ENCODE results near the gene CHD1. TPM values are rescaled to one million over a fixed set of nuclear protein-coding genes. Genes with fewer than 3 reads are reported as not detected.

The CHD1 gene
- total and polyA plus RNA-seq, 2 donors = 55.7 to 170 TPM

- DNase-seq (ENCODE audit: low read depth in 6 of 9, low spot score in 9 of 9) = no peak
- no peak overlapping the region for H3K4me3 ChIP-seq (ENCODE audit: low read length in 2 of 2)
- peak overlapping the region in 1 of 2 donors; percentile 26 for H3K27ac ChIP-seq (ENCODE audit: low read depth in 1 of 2, low read length in 1 of 2)
- H3K4me1 ChIP-seq (ENCODE audit: control insufficient read depth in 2 of 2, insufficient read depth in 2 of 2, low read length in 2 of 2) = peaks cover 6 to 20% of the 10 kb centered on the region in 2 donors
- H3K36me3 ChIP-seq (ENCODE audit: control insufficient read depth in 2 of 2, insufficient read depth in 2 of 2, low read length in 1 of 2) = peaks cover 18 to 71% of the 10 kb centered on the region in 2 donors
- H3K27me3 ChIP-seq (ENCODE audit: control insufficient read depth in 2 of 2, insufficient read depth in 1 of 2, low read length in 1 of 2) = no peaks in the 10 kb centered on the region
- H3K9me3 ChIP-seq (ENCODE audit: control insufficient read depth in 2 of 2, insufficient read depth in 1 of 2, low read length in 1 of 2) = no peaks in the 10 kb centered on the region
Observed at GRCh38 chr5:98913911-98914310, 14.9 kb downstream of the CHD1 start.

- no peak for DNase-seq (ENCODE audit: low read depth in 6 of 9, low spot score in 9 of 9)
- Histone ChIP-seq H3K27ac (ENCODE audit: low read depth in 1 of 2, low read length in 1 of 2) (peak overlapping the region; percentile 33 to 52), H3K27me3 (ENCODE audit: control insufficient read depth in 2 of 2, insufficient read depth in 1 of 2, low read length in 1 of 2) (no peaks in the 10 kb centered on the region), H3K36me3 (ENCODE audit: control insufficient read depth in 2 of 2, insufficient read depth in 2 of 2, low read length in 1 of 2) (peaks cover 13 to 66% of the 10 kb centered on the region in 2 donors), H3K9me3 (ENCODE audit: control insufficient read depth in 2 of 2, insufficient read depth in 1 of 2, low read length in 1 of 2) (no peaks in the 10 kb centered on the region), H3K4me3 (ENCODE audit: low read length in 2 of 2) (no peak overlapping the region), H3K4me1 (ENCODE audit: control insufficient read depth in 2 of 2, insufficient read depth in 2 of 2, low read length in 2 of 2) (peaks cover 6 to 18% of the 10 kb centered on the region in 2 donors)
- WGBS = 89% methylated on average over 5 of the region's 5 CpGs
Observed at GRCh38 chr5:98911280-98912040, 17.3 kb downstream of the CHD1 start.

- no peak overlapping the region for H3K27ac ChIP-seq (ENCODE audit: low read depth in 1 of 2, low read length in 1 of 2)
- 94% methylated on average over 2 of the region's 2 CpGs for WGBS
- no peak overlapping the region for H3K4me3 ChIP-seq (ENCODE audit: low read length in 2 of 2)
- H3K4me1 ChIP-seq (ENCODE audit: control insufficient read depth in 2 of 2, insufficient read depth in 2 of 2, low read length in 2 of 2) = peaks cover 6 to 12% of the 10 kb centered on the region in 2 donors
- H3K27me3 ChIP-seq (ENCODE audit: control insufficient read depth in 2 of 2, insufficient read depth in 1 of 2, low read length in 1 of 2) = no peaks in the 10 kb centered on the region
- peaks cover 13 to 60% of the 10 kb centered on the region in 2 donors for H3K36me3 ChIP-seq (ENCODE audit: control insufficient read depth in 2 of 2, insufficient read depth in 2 of 2, low read length in 1 of 2)
- H3K9me3 ChIP-seq (ENCODE audit: control insufficient read depth in 2 of 2, insufficient read depth in 1 of 2, low read length in 1 of 2) = no peaks in the 10 kb centered on the region
- no peak for DNase-seq (ENCODE audit: low read depth in 6 of 9, low spot score in 9 of 9)
Observed at GRCh38 chr5:98909363-98909762, 19.4 kb downstream of the CHD1 start.

- Histone ChIP-seq H3K9me3 (ENCODE audit: control insufficient read depth in 2 of 2, insufficient read depth in 1 of 2, low read length in 1 of 2) (no peaks in the 10 kb centered on the region), H3K4me1 (ENCODE audit: control insufficient read depth in 2 of 2, insufficient read depth in 2 of 2, low read length in 2 of 2) (peaks cover 3 to 10% of the 10 kb centered on the region in 2 donors), H3K36me3 (ENCODE audit: control insufficient read depth in 2 of 2, insufficient read depth in 2 of 2, low read length in 1 of 2) (peaks cover 7 to 60% of the 10 kb centered on the region in 2 donors), H3K4me3 (ENCODE audit: low read length in 2 of 2) (no peak overlapping the region), H3K27ac (ENCODE audit: low read depth in 1 of 2, low read length in 1 of 2) (peak overlapping the region in 1 of 2 donors; percentile 46), H3K27me3 (ENCODE audit: control insufficient read depth in 2 of 2, insufficient read depth in 1 of 2, low read length in 1 of 2) (no peaks in the 10 kb centered on the region)
- 95% methylated on average over 1 of the region's 1 CpG for WGBS
- DNase-seq (ENCODE audit: low read depth in 6 of 9, low spot score in 9 of 9) = no peak
Observed at GRCh38 chr5:98907951-98908350, 20.9 kb downstream of the CHD1 start.

DNA sequence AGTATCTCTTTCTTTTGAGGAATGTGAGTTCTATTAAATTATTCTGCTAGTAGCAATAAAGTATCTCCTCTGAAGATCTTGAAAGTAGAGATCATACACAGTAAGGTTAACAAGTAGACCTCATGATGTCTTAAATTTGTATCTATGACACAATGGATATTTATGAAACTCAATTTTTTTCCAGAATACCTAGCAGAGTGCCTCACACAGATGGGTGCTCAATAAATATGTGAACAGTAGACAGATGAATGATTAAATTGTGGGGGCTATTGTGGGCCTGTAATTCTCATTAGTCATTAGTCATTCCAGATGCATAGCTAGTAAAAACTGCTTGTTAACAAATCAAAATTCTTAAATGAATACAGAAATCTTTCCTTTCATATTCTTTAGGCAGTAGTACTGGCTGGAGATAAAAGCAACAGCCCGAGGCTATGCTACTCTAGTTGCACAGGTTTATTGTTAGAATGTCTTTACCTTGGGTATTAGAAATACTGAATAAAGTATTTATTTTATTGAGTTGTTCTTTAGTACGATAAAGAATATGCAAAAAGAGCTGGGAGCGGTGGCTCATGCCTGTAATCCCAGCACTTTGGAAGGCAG is 22.0 kb downstream of the CHD1 start:
- WGBS = 90% methylated on average over 3 of the region's 3 CpGs
- Histone ChIP-seq H3K36me3 (ENCODE audit: control insufficient read depth in 2 of 2, insufficient read depth in 2 of 2, low read length in 1 of 2) (peaks cover 2 to 55% of the 10 kb centered on the region in 2 donors), H3K9me3 (ENCODE audit: control insufficient read depth in 2 of 2, insufficient read depth in 1 of 2, low read length in 1 of 2) (no peaks in the 10 kb centered on the region), H3K4me1 (ENCODE audit: control insufficient read depth in 2 of 2, insufficient read depth in 2 of 2, low read length in 2 of 2) (peaks cover 3 to 7% of the 10 kb centered on the region in 2 donors), H3K27ac (ENCODE audit: low read depth in 1 of 2, low read length in 1 of 2) (peak overlapping the region in 1 of 2 donors; percentile 44), H3K27me3 (ENCODE audit: control insufficient read depth in 2 of 2, insufficient read depth in 1 of 2, low read length in 1 of 2) (no peaks in the 10 kb centered on the region), H3K4me3 (ENCODE audit: low read length in 2 of 2) (no peak overlapping the region)
- no peak for DNase-seq (ENCODE audit: low read depth in 6 of 9, low spot score in 9 of 9)

DNA sequence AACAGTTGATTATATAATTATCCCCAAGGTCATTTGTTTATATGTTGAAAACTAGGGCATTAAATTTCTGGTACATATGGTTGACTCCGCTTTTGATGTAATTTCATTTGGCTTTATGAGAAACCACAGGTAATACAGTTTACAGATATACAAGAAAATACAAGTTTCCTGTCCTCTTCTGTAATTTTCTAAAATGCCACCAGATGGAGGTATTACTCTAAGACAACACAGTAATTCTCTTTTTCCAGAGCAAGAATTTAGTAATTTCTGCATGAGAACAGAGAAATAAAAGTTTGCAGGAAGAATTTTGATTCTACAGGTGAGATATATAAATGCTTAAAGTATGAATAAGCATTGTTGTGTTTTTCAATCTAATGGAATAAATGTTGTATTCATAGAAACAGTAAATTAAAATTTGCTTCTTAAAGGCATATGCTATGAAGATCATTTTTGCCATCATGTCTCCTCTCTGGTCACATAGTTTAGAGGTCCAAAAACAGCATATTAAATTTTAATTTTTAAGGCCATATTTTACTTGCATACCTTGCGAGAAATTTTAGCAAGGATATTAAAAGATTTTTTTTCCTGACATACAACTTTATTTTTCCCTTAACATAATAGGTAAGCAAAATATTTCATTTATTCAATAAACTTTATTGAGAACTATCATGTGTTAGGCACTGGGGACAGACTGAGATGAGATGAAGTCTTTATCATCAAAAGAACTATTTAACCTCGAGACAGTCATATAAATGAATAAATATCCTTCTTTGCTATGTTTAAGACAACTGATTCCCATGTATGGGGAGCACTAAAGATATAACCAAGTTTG is 22.7 kb downstream of the CHD1 start:
- H3K36me3 ChIP-seq (ENCODE audit: control insufficient read depth in 2 of 2, insufficient read depth in 2 of 2, low read length in 1 of 2) = peaks cover 0 to 54% of the 10 kb centered on the region in 2 donors
- H3K4me1 ChIP-seq (ENCODE audit: control insufficient read depth in 2 of 2, insufficient read depth in 2 of 2, low read length in 2 of 2) = peaks cover 0 to 7% of the 10 kb centered on the region in 2 donors
- H3K27me3 ChIP-seq (ENCODE audit: control insufficient read depth in 2 of 2, insufficient read depth in 1 of 2, low read length in 1 of 2) = no peaks in the 10 kb centered on the region
- peak overlapping the region in 1 of 2 donors; percentile 44 for H3K27ac ChIP-seq (ENCODE audit: low read depth in 1 of 2, low read length in 1 of 2)
- H3K4me3 ChIP-seq (ENCODE audit: low read length in 2 of 2) = no peak overlapping the region
- 75% methylated on average over 3 of the region's 3 CpGs for WGBS
- H3K9me3 ChIP-seq (ENCODE audit: control insufficient read depth in 2 of 2, insufficient read depth in 1 of 2, low read length in 1 of 2) = no peaks in the 10 kb centered on the region
- DNase-seq (ENCODE audit: low read depth in 6 of 9, low spot score in 9 of 9) = peak in 6 of 9 donors; percentile 50 to 87 (median 67)

- Histone ChIP-seq H3K27ac (ENCODE audit: low read depth in 1 of 2, low read length in 1 of 2) (no peak overlapping the region), H3K4me1 (ENCODE audit: control insufficient read depth in 2 of 2, insufficient read depth in 2 of 2, low read length in 2 of 2) (peaks cover 0 to 7% of the 10 kb centered on the region in 2 donors), H3K9me3 (ENCODE audit: control insufficient read depth in 2 of 2, insufficient read depth in 1 of 2, low read length in 1 of 2) (no peaks in the 10 kb centered on the region), H3K27me3 (ENCODE audit: control insufficient read depth in 2 of 2, insufficient read depth in 1 of 2, low read length in 1 of 2) (no peaks in the 10 kb centered on the region), H3K4me3 (ENCODE audit: low read length in 2 of 2) (no peak overlapping the region), H3K36me3 (ENCODE audit: control insufficient read depth in 2 of 2, insufficient read depth in 2 of 2, low read length in 1 of 2) (peaks cover 8 to 61% of the 10 kb centered on the region in 2 donors)
- WGBS = 97% methylated on average over 6 of the region's 6 CpGs
- no peak for DNase-seq (ENCODE audit: low read depth in 6 of 9, low spot score in 9 of 9)
Observed at GRCh38 chr5:98904780-98905179, 24.0 kb downstream of the CHD1 start.

DNA sequence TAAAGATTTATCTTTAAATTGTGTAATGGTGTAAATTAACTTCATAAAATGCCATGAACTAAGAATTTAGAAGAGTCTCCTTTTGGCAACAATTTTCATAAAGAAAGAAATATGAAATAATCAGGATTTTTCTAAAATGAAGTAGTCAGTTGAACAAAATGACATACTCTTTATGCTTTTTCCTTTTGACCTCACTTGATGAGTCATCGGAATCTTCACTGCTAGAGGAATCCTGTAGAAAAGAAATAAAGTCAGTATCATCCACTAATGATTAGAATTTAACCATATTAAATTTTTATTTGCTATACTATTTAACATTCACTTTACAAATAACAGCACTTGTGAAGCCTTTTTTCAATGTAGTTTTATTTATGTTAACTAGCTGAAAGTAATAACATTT is 26.1 kb downstream of the CHD1 start:
- Histone ChIP-seq H3K27me3 (ENCODE audit: control insufficient read depth in 2 of 2, insufficient read depth in 1 of 2, low read length in 1 of 2) (no peaks in the 10 kb centered on the region), H3K9me3 (ENCODE audit: control insufficient read depth in 2 of 2, insufficient read depth in 1 of 2, low read length in 1 of 2) (no peaks in the 10 kb centered on the region), H3K4me1 (ENCODE audit: control insufficient read depth in 2 of 2, insufficient read depth in 2 of 2, low read length in 2 of 2) (peaks cover 0 to 4% of the 10 kb centered on the region in 2 donors), H3K36me3 (ENCODE audit: control insufficient read depth in 2 of 2, insufficient read depth in 2 of 2, low read length in 1 of 2) (peaks cover 8 to 70% of the 10 kb centered on the region in 2 donors), H3K27ac (ENCODE audit: low read depth in 1 of 2, low read length in 1 of 2) (no peak overlapping the region), H3K4me3 (ENCODE audit: low read length in 2 of 2) (no peak overlapping the region)
- no peak for DNase-seq (ENCODE audit: low read depth in 6 of 9, low spot score in 9 of 9)
- WGBS = 99% methylated on average over 1 of the region's 1 CpG

DNA sequence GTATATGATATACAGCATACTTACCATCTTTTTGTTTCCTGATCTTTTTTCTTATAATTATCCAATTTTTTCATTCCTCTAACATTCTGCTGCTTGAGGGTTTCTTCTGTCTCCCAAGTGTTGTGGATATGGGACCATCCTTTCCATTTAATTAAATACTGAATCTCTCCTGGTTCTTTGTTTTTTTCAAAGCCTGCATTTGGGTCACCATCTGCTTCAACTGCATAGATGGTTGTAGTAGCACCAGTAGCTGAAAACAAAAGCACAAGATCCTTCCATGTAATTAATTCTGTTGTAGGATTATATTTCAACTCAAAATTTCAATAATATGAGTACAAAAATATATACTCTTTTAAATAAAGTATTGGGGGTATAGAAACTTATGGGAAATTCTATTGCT is 29.4 kb downstream of the CHD1 start:
- no peak for DNase-seq (ENCODE audit: low read depth in 6 of 9, low spot score in 9 of 9)
- no peaks in the 10 kb centered on the region for H3K9me3 ChIP-seq (ENCODE audit: control insufficient read depth in 2 of 2, insufficient read depth in 1 of 2, low read length in 1 of 2)
- no peak overlapping the region for H3K4me3 ChIP-seq (ENCODE audit: low read length in 2 of 2)
- H3K27ac ChIP-seq (ENCODE audit: low read depth in 1 of 2, low read length in 1 of 2) = no peak overlapping the region
- H3K27me3 ChIP-seq (ENCODE audit: control insufficient read depth in 2 of 2, insufficient read depth in 1 of 2, low read length in 1 of 2) = no peaks in the 10 kb centered on the region
- no peaks in the 10 kb centered on the region for H3K4me1 ChIP-seq (ENCODE audit: control insufficient read depth in 2 of 2, insufficient read depth in 2 of 2, low read length in 2 of 2)
- H3K36me3 ChIP-seq (ENCODE audit: control insufficient read depth in 2 of 2, insufficient read depth in 2 of 2, low read length in 1 of 2) = peaks cover 14 to 91% of the 10 kb centered on the region in 2 donors
